Smooth muscle cell (in vitro differentiated cells): Measurements from ENCODE around the gene APLN. TPM values are rescaled to one million over a fixed set of nuclear protein-coding genes. Genes with fewer than 3 reads are reported as not detected.

Source experiments
- DNase-seq: peaks from one replicate; lab custom pipeline; 2025; ENCODE audit not compliant: unreplicated experiment; lab: John Stamatoyannopoulos, UW
- H2AFZ ChIP-seq: fragments of 200-600 bp; sonication (generic); 2 replicates; pipeline ENCODE4 v1.6.0; 2016; ENCODE audit warnings: antibody characterized with exemption, low read depth, mild to moderate bottlenecking
- H3F3A ChIP-seq: fragments of 200-600 bp; sonication (generic); 2 replicates; pipeline ENCODE4 v1.6.0; 2017; ENCODE audit warnings: antibody characterized with exemption, low read depth
- H3K27ac ChIP-seq: fragments of 200-600 bp; sonication (generic); 2 replicates; pipeline ENCODE4 v1.5.1; 2016; ENCODE audit warnings: low read depth, mild to moderate bottlenecking
- H3K27me3 ChIP-seq: fragments of 200-600 bp; sonication (generic); 2 replicates; pipeline ENCODE4 v1.6.1; 2016; ENCODE audit warnings: low read depth, mild to moderate bottlenecking
- H3K36me3 ChIP-seq: fragments of 200-600 bp; sonication (generic); 2 replicates; pipeline ENCODE4 v1.5.1; 2016; ENCODE audit warnings: low read depth
- H3K4me1 ChIP-seq: fragments of 200-600 bp; sonication (generic); 2 replicates; pipeline ENCODE4 v1.5.1; 2016; ENCODE audit warnings: low read depth
- H3K4me2 ChIP-seq: fragments of 200-600 bp; sonication (generic); 2 replicates; pipeline ENCODE4 v1.6.0; 2016; ENCODE audit warnings: mild to moderate bottlenecking
- H3K4me3 ChIP-seq: fragments of 200-600 bp; sonication (generic); 2 replicates; pipeline ENCODE4 v1.5.1; 2016; ENCODE audit warnings: mild to moderate bottlenecking
- H3K79me2 ChIP-seq: fragments of 200-600 bp; sonication (generic); 2 replicates; pipeline ENCODE4 v1.6.0; 2016; ENCODE audit warnings: low read depth, mild to moderate bottlenecking
- H3K9ac ChIP-seq: fragments of 200-600 bp; sonication (generic); 2 replicates; pipeline ENCODE4 v1.6.0; 2016; ENCODE audit warnings: low read depth
- H3K9me3 ChIP-seq: fragments of 200-600 bp; sonication (generic); replicated peaks from 2 replicates; pipeline ENCODE4 v1.5.1; 2016; ENCODE audit warnings: low read depth
- H4K20me1 ChIP-seq: fragments of 200-600 bp; sonication (generic); 2 replicates; pipeline ENCODE4 v1.6.0; 2016; ENCODE audit warnings: low read depth
- WGBS: methylation state at CpG from one replicate; pipeline ENCODE4 v1.1.7; 2016; ENCODE audit warnings: low lambda C conversion rate; 5-methylcytosine and 5-hydroxymethylcytosine counted together
- polyA plus RNA-seq: library from polyadenylated mRNA; unstranded; fragments of >200 nt; fragmentation: Nextera tagmentation; extraction: Ambion mirVana; gene quantifications from 2 replicates; pipeline ENCODE4 v1.2.1, GENCODE V29; 2016
- total RNA-seq: library from RNA; depleted of rRNA; stranded (reverse); fragments of >200 nt; gene quantifications from 2 replicates; pipeline ENCODE4 v1.2.3, GENCODE V29; 2014
- TF ChIP-seq, protein P1 (sequence below): fragments of 200-600 bp; sonication (generic); IDR thresholded peaks from 2 replicates; pipeline ENCODE4 v1.5.1; 2017; ENCODE audit warnings: borderline replicate concordance, mild to moderate bottlenecking, antibody characterized with exemption; ENCODE audit not compliant: insufficient read depth, poor library complexity, severe bottlenecking

The APLN gene
- total and polyA plus RNA-seq, 2 experiments from 2014 or later = 0.04 to 0.78 TPM

GRCh38 chrX:129640737-129641136 is 14.0 kb downstream of the APLN start:
- Histone ChIP-seq H3K9ac (no peak overlapping the region), H3K79me2 (no peaks in the 10 kb centered on the region), H3K36me3 (no peaks in the 10 kb centered on the region), H3K4me3 (no peak overlapping the region), H3K4me1 (no peaks in the 10 kb centered on the region), H3K4me2 (no peak overlapping the region), H3K9me3 (no peaks in the 10 kb centered on the region), H3K27me3 (no peaks in the 10 kb centered on the region), H3F3A (no peaks in the 10 kb centered on the region), H2AFZ (no peak overlapping the region), H4K20me1 (no peaks in the 10 kb centered on the region), H3K27ac (no peak overlapping the region)
- 50% methylated on average over 1 of the region's 1 CpG for WGBS
- TF ChIP-seq, protein P1, sequence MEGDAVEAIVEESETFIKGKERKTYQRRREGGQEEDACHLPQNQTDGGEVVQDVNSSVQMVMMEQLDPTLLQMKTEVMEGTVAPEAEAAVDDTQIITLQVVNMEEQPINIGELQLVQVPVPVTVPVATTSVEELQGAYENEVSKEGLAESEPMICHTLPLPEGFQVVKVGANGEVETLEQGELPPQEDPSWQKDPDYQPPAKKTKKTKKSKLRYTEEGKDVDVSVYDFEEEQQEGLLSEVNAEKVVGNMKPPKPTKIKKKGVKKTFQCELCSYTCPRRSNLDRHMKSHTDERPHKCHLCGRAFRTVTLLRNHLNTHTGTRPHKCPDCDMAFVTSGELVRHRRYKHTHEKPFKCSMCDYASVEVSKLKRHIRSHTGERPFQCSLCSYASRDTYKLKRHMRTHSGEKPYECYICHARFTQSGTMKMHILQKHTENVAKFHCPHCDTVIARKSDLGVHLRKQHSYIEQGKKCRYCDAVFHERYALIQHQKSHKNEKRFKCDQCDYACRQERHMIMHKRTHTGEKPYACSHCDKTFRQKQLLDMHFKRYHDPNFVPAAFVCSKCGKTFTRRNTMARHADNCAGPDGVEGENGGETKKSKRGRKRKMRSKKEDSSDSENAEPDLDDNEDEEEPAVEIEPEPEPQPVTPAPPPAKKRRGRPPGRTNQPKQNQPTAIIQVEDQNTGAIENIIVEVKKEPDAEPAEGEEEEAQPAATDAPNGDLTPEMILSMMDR = no peak
- no peak for DNase-seq

GRCh38 chrX:129638917-129639316 is 15.8 kb downstream of the APLN start:
- Histone ChIP-seq H3K4me1 (no peaks in the 10 kb centered on the region), H3K36me3 (no peaks in the 10 kb centered on the region), H3F3A (no peaks in the 10 kb centered on the region), H3K9me3 (no peaks in the 10 kb centered on the region), H3K27me3 (no peaks in the 10 kb centered on the region), H3K4me3 (no peak overlapping the region), H3K4me2 (no peak overlapping the region), H3K27ac (no peak overlapping the region), H4K20me1 (no peaks in the 10 kb centered on the region), H3K9ac (no peak overlapping the region), H3K79me2 (no peaks in the 10 kb centered on the region), H2AFZ (no peak overlapping the region)
- TF ChIP-seq, protein P1 = no peak
- 84% methylated on average over 8 of the region's 8 CpGs for WGBS
- no peak for DNase-seq

GRCh38 chrX:129637217-129638109 is 17.3 kb downstream of the APLN start:
- DNase-seq = peak; percentile 18
- no peak overlapping the region for H3K4me3 ChIP-seq

More at GRCh38 chrX:129637217-129638109, 17.3 kb downstream of the APLN start:
- Histone ChIP-seq H3K27ac (no peak overlapping the region), H3K9me3 (no peaks in the 10 kb centered on the region), H3K4me2 (no peak overlapping the region), H3K36me3 (no peaks in the 10 kb centered on the region), H3K79me2 (no peaks in the 10 kb centered on the region), H3F3A (no peaks in the 10 kb centered on the region), H2AFZ (no peak overlapping the region), H3K27me3 (no peaks in the 10 kb centered on the region), H3K9ac (no peak overlapping the region), H4K20me1 (no peaks in the 10 kb centered on the region), H3K4me1 (no peaks in the 10 kb centered on the region)
- TF ChIP-seq, protein P1 = peak; percentile 81
- WGBS = 53% methylated on average over 13 of the region's 13 CpGs
